ENCODE results near the gene DZIP3. TPM values are rescaled to one million over a fixed set of nuclear protein-coding genes. Genes with fewer than 3 reads are reported as not detected.

Gene DZIP3
- total and polyA plus RNA-seq, 2 of the 13 experiments (the other 11 are each of a cell fraction or from before 2014, with no cell fraction given): 11.3 to 17.3 TPM

GRCh38 chr3:108546247-108546646 lies 43.3 kb upstream of the DZIP3 start:
- FAIRE-seq: no peak
- Histone ChIP-seq H3K9ac (ENCODE audit: insufficient read depth, low read depth, low read length) (no peak overlapping the region), H3K4me2 (ENCODE audit: low read depth, low read length) (no peak overlapping the region), H4K20me1 (ENCODE audit: insufficient read depth, low read length) (no peaks in the 10 kb centered on the region), H2AFZ (ENCODE audit: low read length) (no peak overlapping the region), H3K9me3 (ENCODE audit: low read length) (no peaks in the 10 kb centered on the region), H3K27ac (ENCODE audit: extremely low read length, insufficient read depth, low read length) (no peak overlapping the region), H3K4me3 (replicated peaks in 1 of 3; ENCODE audit: insufficient read depth in 1 of 3, low read depth in 2 of 3, low read length in 3 of 3) (no peak overlapping the region), H3K79me2 (ENCODE audit: insufficient read depth, low read length) (no peaks in the 10 kb centered on the region), H3K4me1 (ENCODE audit: insufficient read depth, low read length) (no peaks in the 10 kb centered on the region), H3K27me3 (ENCODE audit: control insufficient read depth in 1 of 2, insufficient read depth in 2 of 2, low read length in 2 of 2) (no peaks in the 10 kb centered on the region), H3K36me3 (replicated peaks in 1 of 2; ENCODE audit: control insufficient read depth in 1 of 2, insufficient read depth in 2 of 2, low read length in 2 of 2) (peaks cover 0 to 7% of the 10 kb centered on the region in 2 experiments; a peak in 1 of 5 replicates)
- POLR2A ChIA-PET: no interaction called here
- TF ChIP-seq ZNF703 (CRISPR knock-in tag; IDR thresholded peaks at IDR 0.05; ENCODE audit: borderline replicate concordance): no peak
- TF ChIP-seq ZFP37 (CRISPR knock-in tag; IDR thresholded peaks at IDR 0.05; ENCODE audit: borderline replicate concordance): no peak
- in situ Hi-C loops (cut with HindIII; ENCODE audit: extremely low pct_ligation_motif_present, low pct_unique_long_range_greater_than_20kb): no loop called here
- ATAC-seq: no peak
- no TSS peak for BruUV-seq (replicated peaks)
- CTCF ChIA-PET (ENCODE audit: low intra/inter-chr PET ratio, low total read pairs): no interaction called here
- intact Hi-C loops (cut with micrococcal nuclease; ENCODE audit: unreplicated experiment): no loop called here
- 98% methylated on average over 1 of the region's 1 CpG for WGBS (ENCODE audit: low lambda C conversion rate)
- DNase-seq (ENCODE audit: low spot score): no peak

DNA sequence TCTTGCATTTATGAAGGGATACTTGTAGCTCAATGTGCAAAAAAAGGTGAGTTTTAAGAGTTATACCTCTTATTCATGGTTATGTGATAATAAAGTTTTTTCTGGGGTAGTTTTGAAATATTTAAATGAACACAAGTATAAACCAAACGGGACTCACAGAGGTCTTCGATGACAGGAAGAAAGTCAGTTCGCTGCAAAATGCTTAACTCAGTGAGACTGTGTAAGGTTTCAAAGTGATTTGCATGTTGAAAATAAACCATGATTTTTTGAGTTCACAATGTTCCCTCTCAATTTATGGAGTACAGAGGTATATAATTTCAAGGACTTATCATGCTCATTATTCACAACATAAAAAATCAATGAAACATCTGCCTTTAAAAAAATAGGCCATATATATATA lies 42.8 kb upstream of the DZIP3 start:
- 99% methylated on average over 3 of the region's 3 CpGs for WGBS (ENCODE audit: low lambda C conversion rate)
- Histone ChIP-seq H3K9me3 (ENCODE audit: low read length) (no peaks in the 10 kb centered on the region), H3K36me3 (replicated peaks in 1 of 2; ENCODE audit: control insufficient read depth in 1 of 2, insufficient read depth in 2 of 2, low read length in 2 of 2) (peaks cover 0 to 7% of the 10 kb centered on the region in 2 experiments; a peak in 1 of 5 replicates), H3K4me3 (replicated peaks in 1 of 3; ENCODE audit: insufficient read depth in 1 of 3, low read depth in 2 of 3, low read length in 3 of 3) (no peak overlapping the region), H3K4me1 (ENCODE audit: insufficient read depth, low read length) (no peaks in the 10 kb centered on the region), H3K4me2 (ENCODE audit: low read depth, low read length) (no peak overlapping the region), H3K79me2 (ENCODE audit: insufficient read depth, low read length) (no peaks in the 10 kb centered on the region), H3K9ac (ENCODE audit: insufficient read depth, low read depth, low read length) (no peak overlapping the region), H3K27ac (ENCODE audit: extremely low read length, insufficient read depth, low read length) (no peak overlapping the region), H2AFZ (ENCODE audit: low read length) (no peak overlapping the region), H3K27me3 (ENCODE audit: control insufficient read depth in 1 of 2, insufficient read depth in 2 of 2, low read length in 2 of 2) (no peaks in the 10 kb centered on the region), H4K20me1 (ENCODE audit: insufficient read depth, low read length) (no peaks in the 10 kb centered on the region)
- ChIA-PET POLR2A (no interaction called here), CTCF (ENCODE audit: low intra/inter-chr PET ratio, low total read pairs) (no interaction called here)
- DNase-seq (ENCODE audit: low spot score) (no peak), FAIRE-seq (no peak), ATAC-seq (no peak)
- intact Hi-C loops (cut with micrococcal nuclease; ENCODE audit: unreplicated experiment): no loop called here
- in situ Hi-C loops (cut with HindIII; ENCODE audit: extremely low pct_ligation_motif_present, low pct_unique_long_range_greater_than_20kb): no loop called here
- TF ChIP-seq, protein P1, sequence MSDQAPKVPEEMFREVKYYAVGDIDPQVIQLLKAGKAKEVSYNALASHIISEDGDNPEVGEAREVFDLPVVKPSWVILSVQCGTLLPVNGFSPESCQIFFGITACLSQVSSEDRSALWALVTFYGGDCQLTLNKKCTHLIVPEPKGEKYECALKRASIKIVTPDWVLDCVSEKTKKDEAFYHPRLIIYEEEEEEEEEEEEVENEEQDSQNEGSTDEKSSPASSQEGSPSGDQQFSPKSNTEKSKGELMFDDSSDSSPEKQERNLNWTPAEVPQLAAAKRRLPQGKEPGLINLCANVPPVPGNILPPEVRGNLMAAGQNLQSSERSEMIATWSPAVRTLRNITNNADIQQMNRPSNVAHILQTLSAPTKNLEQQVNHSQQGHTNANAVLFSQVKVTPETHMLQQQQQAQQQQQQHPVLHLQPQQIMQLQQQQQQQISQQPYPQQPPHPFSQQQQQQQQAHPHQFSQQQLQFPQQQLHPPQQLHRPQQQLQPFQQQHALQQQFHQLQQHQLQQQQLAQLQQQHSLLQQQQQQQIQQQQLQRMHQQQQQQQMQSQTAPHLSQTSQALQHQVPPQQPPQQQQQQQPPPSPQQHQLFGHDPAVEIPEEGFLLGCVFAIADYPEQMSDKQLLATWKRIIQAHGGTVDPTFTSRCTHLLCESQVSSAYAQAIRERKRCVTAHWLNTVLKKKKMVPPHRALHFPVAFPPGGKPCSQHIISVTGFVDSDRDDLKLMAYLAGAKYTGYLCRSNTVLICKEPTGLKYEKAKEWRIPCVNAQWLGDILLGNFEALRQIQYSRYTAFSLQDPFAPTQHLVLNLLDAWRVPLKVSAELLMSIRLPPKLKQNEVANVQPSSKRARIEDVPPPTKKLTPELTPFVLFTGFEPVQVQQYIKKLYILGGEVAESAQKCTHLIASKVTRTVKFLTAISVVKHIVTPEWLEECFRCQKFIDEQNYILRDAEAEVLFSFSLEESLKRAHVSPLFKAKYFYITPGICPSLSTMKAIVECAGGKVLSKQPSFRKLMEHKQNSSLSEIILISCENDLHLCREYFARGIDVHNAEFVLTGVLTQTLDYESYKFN (CRISPR knock-in tag; conservative IDR thresholded peaks at IDR 0.05): no peak
- TF ChIP-seq RBAK (CRISPR knock-in tag; IDR thresholded peaks at IDR 0.05): no peak
- no peak for TF ChIP-seq ZNF230 (CRISPR knock-in tag; IDR thresholded peaks at IDR 0.05)
- TF ChIP-seq TOE1 (CRISPR knock-in tag; IDR thresholded peaks at IDR 0.05): no peak
- TF ChIP-seq ZNF563 (CRISPR knock-in tag; IDR thresholded peaks at IDR 0.05): no peak
- TF ChIP-seq ZNF605 (CRISPR knock-in tag; IDR thresholded peaks at IDR 0.05): no peak
- no TSS peak for BruUV-seq (replicated peaks)
